ENCODE measurements around the gene LINS1. TPM values are rescaled to one million over a fixed set of nuclear protein-coding genes. Genes with fewer than 3 reads are reported as not detected.

Gene LINS1
- total and polyA plus RNA-seq, 2 experiments from 2014 or later, result 11.7 to 15.4 TPM

DNA sequence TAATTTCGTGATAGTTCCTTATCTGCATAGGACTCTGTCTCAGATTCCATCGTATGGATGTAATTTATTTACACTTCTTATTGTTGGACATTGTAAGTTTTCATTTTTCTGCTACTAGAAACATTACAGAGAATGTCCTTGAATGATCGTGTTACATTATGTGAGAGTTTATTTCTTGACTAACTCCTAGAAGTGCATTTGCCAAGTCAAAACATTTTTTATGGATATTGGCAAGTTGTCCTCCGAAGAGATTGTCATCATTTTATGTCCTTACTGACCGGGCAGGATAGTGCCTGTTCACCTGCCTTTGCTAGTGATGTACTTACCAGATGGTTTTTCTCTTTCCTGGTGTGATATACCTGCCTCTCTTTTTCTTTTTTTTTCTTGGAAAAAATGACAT is 13.8 kb upstream of the LINS1 start (continued):
- TF ChIP-seq ZNF114 (CRISPR knock-in tag; IDR thresholded peaks at IDR 0.05), result no peak
- no peak for TF ChIP-seq POLR2AphosphoS5 (IDR thresholded peaks at IDR 0.05; ENCODE audit: low read depth)
- TF ChIP-seq, protein P1, sequence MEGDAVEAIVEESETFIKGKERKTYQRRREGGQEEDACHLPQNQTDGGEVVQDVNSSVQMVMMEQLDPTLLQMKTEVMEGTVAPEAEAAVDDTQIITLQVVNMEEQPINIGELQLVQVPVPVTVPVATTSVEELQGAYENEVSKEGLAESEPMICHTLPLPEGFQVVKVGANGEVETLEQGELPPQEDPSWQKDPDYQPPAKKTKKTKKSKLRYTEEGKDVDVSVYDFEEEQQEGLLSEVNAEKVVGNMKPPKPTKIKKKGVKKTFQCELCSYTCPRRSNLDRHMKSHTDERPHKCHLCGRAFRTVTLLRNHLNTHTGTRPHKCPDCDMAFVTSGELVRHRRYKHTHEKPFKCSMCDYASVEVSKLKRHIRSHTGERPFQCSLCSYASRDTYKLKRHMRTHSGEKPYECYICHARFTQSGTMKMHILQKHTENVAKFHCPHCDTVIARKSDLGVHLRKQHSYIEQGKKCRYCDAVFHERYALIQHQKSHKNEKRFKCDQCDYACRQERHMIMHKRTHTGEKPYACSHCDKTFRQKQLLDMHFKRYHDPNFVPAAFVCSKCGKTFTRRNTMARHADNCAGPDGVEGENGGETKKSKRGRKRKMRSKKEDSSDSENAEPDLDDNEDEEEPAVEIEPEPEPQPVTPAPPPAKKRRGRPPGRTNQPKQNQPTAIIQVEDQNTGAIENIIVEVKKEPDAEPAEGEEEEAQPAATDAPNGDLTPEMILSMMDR (conservative IDR thresholded peaks at IDR 0.05; ENCODE audit: low read depth in 2 of 2), result no peak

DNA sequence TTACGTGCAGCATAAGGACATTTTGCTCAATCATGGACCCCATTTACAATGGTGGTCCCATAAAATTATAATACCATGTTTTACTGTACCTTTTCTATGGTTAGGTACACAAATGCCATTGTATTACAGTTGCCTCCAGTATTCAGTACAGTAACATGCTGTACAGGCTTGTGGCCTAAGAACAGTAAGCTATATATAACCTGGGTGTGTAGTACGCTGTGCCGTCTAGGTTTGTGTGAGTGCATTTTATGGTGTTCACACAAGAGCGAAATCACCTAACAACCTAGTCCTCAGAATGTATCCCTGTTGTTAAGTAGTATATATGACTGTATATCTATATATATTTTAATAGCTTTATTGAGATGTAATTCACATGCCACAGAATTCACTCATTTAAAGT is 12.9 kb upstream of the LINS1 start:
- Histone ChIP-seq H4K20me1 (replicated peaks; ENCODE audit: insufficient read depth) (peaks cover 12% of the 10 kb centered on the region; the same call in 1 of the 2 replicates), H3K27me3 (ENCODE audit: insufficient read depth) (no peaks in the 10 kb centered on the region), H3K27ac (ENCODE audit: low read depth) (no peak overlapping the region), H3K4me1 (ENCODE audit: insufficient read depth) (no peaks in the 10 kb centered on the region), H3K4me3 (no peak overlapping the region), H3K79me2 (replicated peaks; ENCODE audit: insufficient read depth) (peaks cover 12% of the 10 kb centered on the region), H2AFZ (no peak overlapping the region), H3K4me2 (no peak overlapping the region), H3K9me2 (ENCODE audit: insufficient read depth) (no peaks in the 10 kb centered on the region), H3F3A (replicated peaks; ENCODE audit: low read depth) (no peaks in the 10 kb centered on the region), H3K36me3 (ENCODE audit: insufficient read depth) (peaks cover 16% of the 10 kb centered on the region)
- no peak overlapping the region for H3K27ac Mint-ChIP-seq
- TF ChIP-seq JUNB (IDR thresholded peaks at IDR 0.05; ENCODE audit: unreplicated experiment), result no peak
- TF ChIP-seq EZH2 (IDR thresholded peaks at IDR 0.05; ENCODE audit: low read depth, unreplicated experiment), result no peak
- no peak for TF ChIP-seq CREB1 (CRISPR knock-in tag; IDR thresholded peaks at IDR 0.05; ENCODE audit: low read depth)
- TF ChIP-seq, protein P2, sequence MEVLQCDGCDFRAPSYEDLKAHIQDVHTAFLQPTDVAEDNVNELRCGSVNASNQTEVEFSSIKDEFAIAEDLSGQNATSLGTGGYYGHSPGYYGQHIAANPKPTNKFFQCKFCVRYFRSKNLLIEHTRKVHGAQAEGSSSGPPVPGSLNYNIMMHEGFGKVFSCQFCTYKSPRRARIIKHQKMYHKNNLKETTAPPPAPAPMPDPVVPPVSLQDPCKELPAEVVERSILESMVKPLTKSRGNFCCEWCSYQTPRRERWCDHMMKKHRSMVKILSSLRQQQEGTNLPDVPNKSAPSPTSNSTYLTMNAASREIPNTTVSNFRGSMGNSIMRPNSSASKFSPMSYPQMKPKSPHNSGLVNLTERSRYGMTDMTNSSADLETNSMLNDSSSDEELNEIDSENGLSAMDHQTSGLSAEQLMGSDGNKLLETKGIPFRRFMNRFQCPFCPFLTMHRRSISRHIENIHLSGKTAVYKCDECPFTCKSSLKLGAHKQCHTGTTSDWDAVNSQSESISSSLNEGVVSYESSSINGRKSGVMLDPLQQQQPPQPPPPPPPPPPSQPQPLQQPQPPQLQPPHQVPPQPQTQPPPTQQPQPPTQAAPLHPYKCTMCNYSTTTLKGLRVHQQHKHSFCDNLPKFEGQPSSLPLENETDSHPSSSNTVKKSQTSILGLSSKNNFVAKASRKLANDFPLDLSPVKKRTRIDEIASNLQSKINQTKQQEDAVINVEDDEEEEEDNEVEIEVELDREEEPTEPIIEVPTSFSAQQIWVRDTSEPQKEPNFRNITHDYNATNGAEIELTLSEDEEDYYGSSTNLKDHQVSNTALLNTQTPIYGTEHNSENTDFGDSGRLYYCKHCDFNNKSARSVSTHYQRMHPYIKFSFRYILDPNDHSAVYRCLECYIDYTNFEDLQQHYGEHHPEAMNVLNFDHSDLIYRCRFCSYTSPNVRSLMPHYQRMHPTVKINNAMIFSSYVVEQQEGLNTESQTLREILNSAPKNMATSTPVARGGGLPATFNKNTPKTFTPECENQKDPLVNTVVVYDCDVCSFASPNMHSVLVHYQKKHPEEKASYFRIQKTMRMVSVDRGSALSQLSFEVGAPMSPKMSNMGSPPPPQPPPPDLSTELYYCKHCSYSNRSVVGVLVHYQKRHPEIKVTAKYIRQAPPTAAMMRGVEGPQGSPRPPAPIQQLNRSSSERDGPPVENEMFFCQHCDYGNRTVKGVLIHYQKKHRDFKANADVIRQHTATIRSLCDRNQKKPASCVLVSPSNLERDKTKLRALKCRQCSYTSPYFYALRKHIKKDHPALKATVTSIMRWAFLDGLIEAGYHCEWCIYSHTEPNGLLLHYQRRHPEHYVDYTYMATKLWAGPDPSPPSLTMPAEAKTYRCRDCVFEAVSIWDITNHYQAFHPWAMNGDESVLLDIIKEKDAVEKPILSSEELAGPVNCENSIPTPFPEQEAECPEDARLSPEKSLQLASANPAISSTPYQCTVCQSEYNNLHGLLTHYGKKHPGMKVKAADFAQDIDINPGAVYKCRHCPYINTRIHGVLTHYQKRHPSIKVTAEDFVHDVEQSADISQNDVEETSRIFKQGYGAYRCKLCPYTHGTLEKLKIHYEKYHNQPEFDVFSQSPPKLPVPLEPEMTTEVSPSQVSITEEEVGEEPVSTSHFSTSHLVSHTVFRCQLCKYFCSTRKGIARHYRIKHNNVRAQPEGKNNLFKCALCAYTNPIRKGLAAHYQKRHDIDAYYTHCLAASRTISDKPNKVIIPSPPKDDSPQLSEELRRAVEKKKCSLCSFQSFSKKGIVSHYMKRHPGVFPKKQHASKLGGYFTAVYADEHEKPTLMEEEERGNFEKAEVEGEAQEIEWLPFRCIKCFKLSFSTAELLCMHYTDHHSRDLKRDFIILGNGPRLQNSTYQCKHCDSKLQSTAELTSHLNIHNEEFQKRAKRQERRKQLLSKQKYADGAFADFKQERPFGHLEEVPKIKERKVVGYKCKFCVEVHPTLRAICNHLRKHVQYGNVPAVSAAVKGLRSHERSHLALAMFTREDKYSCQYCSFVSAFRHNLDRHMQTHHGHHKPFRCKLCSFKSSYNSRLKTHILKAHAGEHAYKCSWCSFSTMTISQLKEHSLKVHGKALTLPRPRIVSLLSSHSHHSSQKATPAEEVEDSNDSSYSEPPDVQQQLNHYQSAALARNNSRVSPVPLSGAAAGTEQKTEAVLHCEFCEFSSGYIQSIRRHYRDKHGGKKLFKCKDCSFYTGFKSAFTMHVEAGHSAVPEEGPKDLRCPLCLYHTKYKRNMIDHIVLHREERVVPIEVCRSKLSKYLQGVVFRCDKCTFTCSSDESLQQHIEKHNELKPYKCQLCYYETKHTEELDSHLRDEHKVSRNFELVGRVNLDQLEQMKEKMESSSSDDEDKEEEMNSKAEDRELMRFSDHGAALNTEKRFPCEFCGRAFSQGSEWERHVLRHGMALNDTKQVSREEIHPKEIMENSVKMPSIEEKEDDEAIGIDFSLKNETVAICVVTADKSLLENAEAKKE (CRISPR knock-in tag; IDR thresholded peaks at IDR 0.05), result no peak
- TF ChIP-seq, protein P1 (conservative IDR thresholded peaks at IDR 0.05; ENCODE audit: low read depth in 2 of 2), result no peak
- TF ChIP-seq ZNF331 (CRISPR knock-in tag; IDR thresholded peaks at IDR 0.05; ENCODE audit: low read depth), result no peak
- TF ChIP-seq, protein P3, sequence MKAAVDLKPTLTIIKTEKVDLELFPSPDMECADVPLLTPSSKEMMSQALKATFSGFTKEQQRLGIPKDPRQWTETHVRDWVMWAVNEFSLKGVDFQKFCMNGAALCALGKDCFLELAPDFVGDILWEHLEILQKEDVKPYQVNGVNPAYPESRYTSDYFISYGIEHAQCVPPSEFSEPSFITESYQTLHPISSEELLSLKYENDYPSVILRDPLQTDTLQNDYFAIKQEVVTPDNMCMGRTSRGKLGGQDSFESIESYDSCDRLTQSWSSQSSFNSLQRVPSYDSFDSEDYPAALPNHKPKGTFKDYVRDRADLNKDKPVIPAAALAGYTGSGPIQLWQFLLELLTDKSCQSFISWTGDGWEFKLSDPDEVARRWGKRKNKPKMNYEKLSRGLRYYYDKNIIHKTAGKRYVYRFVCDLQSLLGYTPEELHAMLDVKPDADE (IDR thresholded peaks at IDR 0.05), result no peak
- TF ChIP-seq STAT1 (IDR thresholded peaks at IDR 0.05; ENCODE audit: unreplicated experiment), result no peak
- ATAC-seq (no peak), DNase-seq (ENCODE audit: low spot score) (no peak)
- H3K4me3 Mint-ChIP-seq, result no peak overlapping the region
- H3K36me3 Mint-ChIP-seq (ENCODE audit: low read depth), result peaks cover 6% of the 10 kb centered on the region; the same call in 2 of the 3 replicates
- H3K9me3 Mint-ChIP-seq, result no peaks in the 10 kb centered on the region
- no peaks in the 10 kb centered on the region for H3K27me3 Mint-ChIP-seq (ENCODE audit: insufficient read depth, low read depth, poor library complexity)
- no peaks in the 10 kb centered on the region for H3K4me1 Mint-ChIP-seq
